ENCODE data around the gene CBX2.

- no peak for TF ChIP-seq SRF (IDR thresholded peaks at IDR 0.05; ENCODE audit: low read depth)
- TF ChIP-seq CTCF (IDR thresholded peaks at IDR 0.05 in 2 of 3, conservative IDR thresholded peaks at IDR 0.05 in 1 of 3; ENCODE audit: borderline replicate concordance in 1 of 3, insufficient read depth in 1 of 3, low read depth in 2 of 3, low read length in 2 of 3), result no peak
- no peak for TF ChIP-seq TCF7L2 (IDR thresholded peaks at IDR 0.05; ENCODE audit: borderline replicate concordance, extremely low read depth, insufficient read depth, insufficient read length)
- no peak for TF ChIP-seq ZNF274 (IDR thresholded peaks at IDR 0.05; ENCODE audit: low read depth, low read length)
- no peak for TF ChIP-seq EZH2 (IDR thresholded peaks at IDR 0.05)
- TF ChIP-seq FOSL1 (IDR thresholded peaks at IDR 0.05; ENCODE audit: low read depth), result no peak
- no peak for TF ChIP-seq RAD21 (IDR thresholded peaks at IDR 0.05; ENCODE audit: low read depth)
- TF ChIP-seq EZH2phosphoT487 (IDR thresholded peaks at IDR 0.05; ENCODE audit: borderline replicate concordance), result no peak
- no peak for TF ChIP-seq POLR2A (IDR thresholded peaks at IDR 0.05; ENCODE audit: borderline replicate concordance, extremely low read depth, insufficient read depth, insufficient read length)
- TF ChIP-seq SIN3A (IDR thresholded peaks at IDR 0.05; ENCODE audit: low read depth), result no peak
- TF ChIP-seq CEBPB (IDR thresholded peaks at IDR 0.05; ENCODE audit: low read depth), result no peak
- no peak for TF ChIP-seq ZFX (IDR thresholded peaks at IDR 0.05)
- TF ChIP-seq POLR2AphosphoS5 (IDR thresholded peaks at IDR 0.05; ENCODE audit: low read depth, low read length), result no peak
Measured at GRCh38 chr17:79785017-79785899, 7.3 kb downstream of the CBX2 start.
